NCI-H82 (cell line): ENCODE results near the gene TH.

ENCODE experiments used
- DNase-seq: peaks from one replicate; lab custom pipeline; 2025; lab: John Stamatoyannopoulos, UW

The TH gene

GRCh38 chr11:2171591-2172003, at the start of gene TH:
TH (minus strand) TSS chr11:2171815; CDS start chr11:2171786, 29 bp downstream.
- no peak for DNase-seq

GRCh38 chr11:2221024-2221423, 49.4 kb upstream of the TH start:
- no peak for DNase-seq

GRCh38 chr11:2220173-2220771, 48.7 kb upstream of the TH start:
- no peak for DNase-seq

GRCh38 chr11:2219318-2220017, 47.9 kb upstream of the TH start:
- no peak for DNase-seq

GRCh38 chr11:2218031-2218633, 46.5 kb upstream of the TH start:
- no peak for DNase-seq

- no peak for DNase-seq
These were observed 45.8 kb upstream of the TH start for GRCh38 chr11:2217211-2218030.

GRCh38 chr11:2216400-2217064, 44.9 kb upstream of the TH start:
- DNase-seq: no peak

GRCh38 chr11:2215561-2216399, 44.2 kb upstream of the TH start:
- no peak for DNase-seq

- no peak for DNase-seq
These were observed 43.6 kb upstream of the TH start for GRCh38 chr11:2215230-2215560.

- DNase-seq: peak; percentile 15
These were observed 43.1 kb upstream of the TH start for GRCh38 chr11:2214527-2215229.

- DNase-seq: no peak
These were observed 42.4 kb upstream of the TH start for GRCh38 chr11:2213890-2214526.

- no peak for DNase-seq
These were observed 41.8 kb upstream of the TH start for GRCh38 chr11:2213384-2213842.

- DNase-seq: no peak
These were observed 41.0 kb upstream of the TH start for GRCh38 chr11:2212411-2213251.

GRCh38 chr11:2211113-2211971, 39.7 kb upstream of the TH start:
- DNase-seq: peak; percentile 89

GRCh38 chr11:2210366-2211112, 38.9 kb upstream of the TH start:
- DNase-seq: no peak

GRCh38 chr11:2209900-2210321, 38.3 kb upstream of the TH start:
- no peak for DNase-seq

- no peak for DNase-seq
These were observed 37.8 kb upstream of the TH start for GRCh38 chr11:2209370-2209801.
